CD14-positive monocyte (primary cell): Measurements from ENCODE around the gene EPB41. TPM values are rescaled to one million over a fixed set of nuclear protein-coding genes. Genes with fewer than 3 reads are reported as not detected.
A peak's percentile ranks its signal among the peaks of the same experiment; 100 is the strongest.

Experiments
- DNase-seq, 3 donors: peaks; one replicate each; pipeline ENCODE4 v3.0.0-alpha.2; 2011 to 2022
- H2AFZ ChIP-seq: 2 replicates; pipeline ENCODE4 v1.6.0; 2012; ENCODE audit warnings: mild to moderate bottlenecking, low read depth, low read length, inconsistent platforms; ENCODE audit not compliant: insufficient read depth, poor library complexity, severe bottlenecking
- H3K27ac ChIP-seq, 2 donors: 1 replicate in 1 of 2; 2 replicates in 1 of 2; pipeline ENCODE4 v1.5.1; 2012 to 2013; ENCODE audit warnings: low read length in 2 of 2, control low read depth in 1 of 2, inconsistent platforms in 1 of 2, low read depth in 1 of 2, mild to moderate bottlenecking in 1 of 2
- H3K27me3 ChIP-seq, 2 donors: one replicate each; pipeline versions ENCODE4 v1.6.0 to v1.6.1; 2011 to 2013; ENCODE audit warnings: low read length in 2 of 2; ENCODE audit not compliant: control insufficient read depth in 2 of 2, insufficient read depth in 2 of 2
- H3K36me3 ChIP-seq, 2 donors: replicated peaks in 1 of 2; 1 replicate in 1 of 2; 2 replicates in 1 of 2; pipeline versions ENCODE4 v1.5.1 to v1.6.1; 2012 to 2013; ENCODE audit warnings: low read length in 2 of 2, control low read depth in 1 of 2, inconsistent platforms in 1 of 2, mild to moderate bottlenecking in 1 of 2; ENCODE audit not compliant: insufficient read depth in 2 of 2, control insufficient read depth in 1 of 2
- H3K4me1 ChIP-seq, 2 donors: 1 replicate in 1 of 2; 2 replicates in 1 of 2; pipeline versions ENCODE4 v1.5.1 to v1.6.1; 2012 to 2013; ENCODE audit warnings: low read length in 2 of 2, control low read depth in 1 of 2, inconsistent platforms in 1 of 2, mild to moderate bottlenecking in 1 of 2, moderate library complexity in 1 of 2; ENCODE audit not compliant: insufficient read depth in 2 of 2, control insufficient read depth in 1 of 2
- H3K4me2 ChIP-seq: replicated peaks from 2 replicates; pipeline ENCODE3; 2012; ENCODE audit warnings: low read length, moderate library complexity, mild to moderate bottlenecking; ENCODE audit not compliant: poor library complexity, severe bottlenecking; ENCODE audit errors: extremely low read depth
- H3K4me3 ChIP-seq, 3 experiments: fragments of 200-600 bp in 1 of 3; sonication (generic) in 1 of 3; replicated peaks in 1 of 3; 1 replicate in 2 of 3; 2 replicates in 1 of 3; pipeline ENCODE4 v1.5.1; 2011 to 2013; ENCODE audit warnings: low read length in 3 of 3, mild to moderate bottlenecking in 3 of 3, control low read depth in 2 of 3, low read depth in 2 of 3, inconsistent platforms in 1 of 3, moderate library complexity in 1 of 3
- H3K79me2 ChIP-seq: 2 replicates; pipeline ENCODE4 v1.6.0; 2012; ENCODE audit warnings: mild to moderate bottlenecking, control low read depth, inconsistent platforms, low read length, moderate library complexity; ENCODE audit not compliant: insufficient read depth
- H3K9ac ChIP-seq: 2 replicates; pipeline ENCODE4 v1.6.0; 2017; ENCODE audit warnings: low read length, mild to moderate bottlenecking; ENCODE audit not compliant: insufficient read depth, poor library complexity, severe bottlenecking
- H3K9me3 ChIP-seq, 2 donors: replicated peaks in 1 of 2; 1 replicate in 1 of 2; 2 replicates in 1 of 2; pipeline versions ENCODE4 v1.5.1 to v1.6.1; 2012 to 2013; ENCODE audit warnings: low read length in 2 of 2, control low read depth in 1 of 2; ENCODE audit not compliant: control insufficient read depth in 1 of 2, insufficient read depth in 1 of 2
- H4K20me1 ChIP-seq: 2 replicates; pipeline ENCODE4 v1.6.0; 2012; ENCODE audit warnings: mild to moderate bottlenecking, low read length, control low read depth, moderate library complexity; ENCODE audit not compliant: insufficient read depth
- H3K27ac Mint-ChIP-seq, 7 donors: one replicate each; pipeline ENCODE4 v1.8.0; 2020; ENCODE audit warnings: mild to moderate bottlenecking in 7 of 7, mixed read lengths in 7 of 7, moderate library complexity in 6 of 7, inconsistent platforms in 2 of 7
- H3K27me3 Mint-ChIP-seq, 3 donors: one replicate each; pipeline ENCODE4 v1.8.0; 2021 to 2022; ENCODE audit warnings: low read depth in 3 of 3, mild to moderate bottlenecking in 3 of 3, mixed read lengths in 3 of 3, moderate library complexity in 3 of 3, inconsistent platforms in 1 of 3
- H3K36me3 Mint-ChIP-seq, 2 donors: one replicate each; pipeline ENCODE4 v1.8.0; 2020; ENCODE audit warnings: mixed read lengths in 2 of 2, inconsistent platforms in 1 of 2, mild to moderate bottlenecking in 1 of 2
- H3K4me1 Mint-ChIP-seq: one replicate; pipeline ENCODE4 v1.8.0; 2020; ENCODE audit warnings: mild to moderate bottlenecking, mixed read lengths
- H3K4me3 Mint-ChIP-seq, 2 donors: one replicate each; pipeline ENCODE4 v1.8.0; 2020; ENCODE audit warnings: mild to moderate bottlenecking in 2 of 2, mixed read lengths in 2 of 2, moderate library complexity in 1 of 2
- H3K9me3 Mint-ChIP-seq, 7 donors: one replicate each; pipeline ENCODE4 v1.8.0; 2020 to 2022; ENCODE audit warnings: mixed read lengths in 7 of 7, mild to moderate bottlenecking in 6 of 7, moderate library complexity in 6 of 7, inconsistent platforms in 2 of 7
- CTCF ChIP-seq: fragments of 200-600 bp; IDR thresholded peaks from one replicate; pipeline ENCODE4 v1.8.0; 2022; ENCODE audit warnings: antibody characterized with exemption, mild to moderate bottlenecking
- WGBS: methylation state at CpG from one replicate; pipeline ENCODE4 v1.1.5; 2013; ENCODE audit warnings: missing lambda C conversion rate; ENCODE audit not compliant: insufficient coverage; 5-methylcytosine and 5-hydroxymethylcytosine counted together
- intact Hi-C, 2 donors: fragments of 100-400 bp; cut with micrococcal nuclease; formaldehyde crosslinking; loops; one replicate each; pipeline versions ENCODE4 v1.15.0 to v1.15.1; 2023
- polyA plus RNA-seq, 3 donors: library from polyadenylated mRNA; depleted of rRNA in 1 of 3; unstranded in 2 of 3; stranded (reverse) in 1 of 3; fragments of 300-500 nt in 2 of 3; fragments of >200 nt in 1 of 3; fragmentation: Illumina TruSeq in 2 of 3; gene quantifications; 1 replicate in 2 of 3; 2 replicates in 1 of 3; pipeline ENCODE4 v1.2.3, GENCODE V29; 2012 to 2021

The EPB41 gene
- polyA plus RNA-seq, 3 donors = 11.3 to 19.4 (median 18.9) TPM

GRCh38 chr1:28983091-28983490 is 68.7 kb downstream of the EPB41 start:
- no CpG with 5 or more reads among the region's 1 CpG for WGBS
- H3K4me1 ChIP-seq = peaks cover 13 to 18% of the 10 kb centered on the region in 2 donors
- peaks cover 21% of the 10 kb centered on the region for H4K20me1 ChIP-seq
- H3K79me2 ChIP-seq = peaks cover 17% of the 10 kb centered on the region
- no peak overlapping the region for H3K4me3 Mint-ChIP-seq
- no peaks in the 10 kb centered on the region for H3K27me3 ChIP-seq
- H3K9ac ChIP-seq = no peak overlapping the region
- H3K4me3 ChIP-seq = no peak overlapping the region
- H3K36me3 ChIP-seq = peaks cover 0 to 19% of the 10 kb centered on the region in 2 donors
- no peaks in the 10 kb centered on the region for H3K27me3 Mint-ChIP-seq
- no peak overlapping the region for H3K27ac ChIP-seq
- H3K4me1 Mint-ChIP-seq = peaks cover 25% of the 10 kb centered on the region
- TF ChIP-seq CTCF = no peak
- H3K9me3 Mint-ChIP-seq = peaks cover 0 to 5% (median 3%) of the 10 kb centered on the region in 7 donors
- H3K9me3 ChIP-seq = peaks cover 0 to 8% of the 10 kb centered on the region in 2 donors
- H3K36me3 Mint-ChIP-seq = peaks cover 11 to 19% of the 10 kb centered on the region in 2 donors
- no peak for DNase-seq
- H3K4me2 ChIP-seq = no peak overlapping the region
- no peak overlapping the region for H2AFZ ChIP-seq
- intact Hi-C loops = loop anchor here in 1 of 2 donors (10.0 kb wide), 1 partner anchor 712 kb away; no protein-coding TSS in a partner anchor
- H3K27ac Mint-ChIP-seq = no peak overlapping the region

- Mint-ChIP-seq H3K27ac (peak overlapping the region in 1 of 7 donors; percentile 7), H3K4me3 (no peak overlapping the region), H3K9me3 (peaks cover 0 to 5% (median 3%) of the 10 kb centered on the region in 7 donors), H3K36me3 (peaks cover 12 to 21% of the 10 kb centered on the region in 2 donors), H3K27me3 (no peaks in the 10 kb centered on the region), H3K4me1 (peaks cover 25% of the 10 kb centered on the region)
- peaks cover 18% of the 10 kb centered on the region for H4K20me1 ChIP-seq
- H3K9me3 ChIP-seq = peaks cover 0 to 8% of the 10 kb centered on the region in 2 donors
- 98% methylated on average over 12 of the region's 15 CpGs for WGBS
- H3K79me2 ChIP-seq = peaks cover 17% of the 10 kb centered on the region
- H2AFZ ChIP-seq = no peak overlapping the region
- H3K4me1 ChIP-seq = peaks cover 13 to 18% of the 10 kb centered on the region in 2 donors
- H3K4me3 ChIP-seq = no peak overlapping the region
- H3K9ac ChIP-seq = no peak overlapping the region
- DNase-seq = no peak
- intact Hi-C loops = loop anchor here in 1 of 2 donors (10.0 kb wide), 1 partner anchor 711 kb away; no protein-coding TSS in a partner anchor
- H3K36me3 ChIP-seq = peaks cover 0 to 25% of the 10 kb centered on the region in 2 donors
- H3K27me3 ChIP-seq = no peaks in the 10 kb centered on the region
- TF ChIP-seq CTCF = no peak
- no peak overlapping the region for H3K4me2 ChIP-seq
- no peak overlapping the region for H3K27ac ChIP-seq
Observed at GRCh38 chr1:28983509-28984310, 69.3 kb downstream of the EPB41 start.
